IPS-NIHi7 (cell line): ENCODE measurements around the gene UQCR10.

Experiments
- DNase-seq: peaks from one replicate; pipeline ENCODE4 v3.0.0; 2012; ENCODE audit warnings: mixed read lengths; ENCODE audit errors: extremely low spot score

UQCR10 gene

GRCh38 chr22:29798318-29798717 is 31.1 kb downstream of the UQCR10 start:
- DNase-seq = no peak

GRCh38 chr22:29798801-29799200 is 31.6 kb downstream of the UQCR10 start:
- no peak for DNase-seq

- DNase-seq = no peak
Observed at GRCh38 chr22:29799217-29799680, 32.1 kb downstream of the UQCR10 start.

GRCh38 chr22:29801153-29801552 is 34.0 kb downstream of the UQCR10 start:
- DNase-seq = no peak

- no peak for DNase-seq
Observed at GRCh38 chr22:29801796-29802195, 34.6 kb downstream of the UQCR10 start.

- DNase-seq = no peak
Observed at GRCh38 chr22:29803190-29803589, 36.0 kb downstream of the UQCR10 start.

GRCh38 chr22:29804985-29805384 is 37.8 kb downstream of the UQCR10 start:
- no peak for DNase-seq

- no peak for DNase-seq
Observed at GRCh38 chr22:29806196-29806595, 39.0 kb downstream of the UQCR10 start.

GRCh38 chr22:29810216-29810615 is 43.0 kb downstream of the UQCR10 start:
- DNase-seq = no peak

- no peak for DNase-seq
Observed at GRCh38 chr22:29811377-29811776, 44.2 kb downstream of the UQCR10 start.

- DNase-seq = no peak
Observed at GRCh38 chr22:29813126-29813525, 46.0 kb downstream of the UQCR10 start.

GRCh38 chr22:29813563-29813962 is 46.4 kb downstream of the UQCR10 start:
- DNase-seq = peak; percentile 55

GRCh38 chr22:29814003-29814402 is 46.8 kb downstream of the UQCR10 start:
- DNase-seq = no peak

- DNase-seq = no peak
Observed at GRCh38 chr22:29815580-29815979, 48.4 kb downstream of the UQCR10 start.

- no peak for DNase-seq
Observed at GRCh38 chr22:29816128-29816527, 49.0 kb downstream of the UQCR10 start.

GRCh38 chr22:29816539-29816938 is 49.4 kb downstream of the UQCR10 start:
- DNase-seq = no peak

GRCh38 chr22:29816980-29817379 is 49.8 kb downstream of the UQCR10 start:
- DNase-seq = no peak

- DNase-seq = no peak
Observed at GRCh38 chr22:29817724-29818123, 50.6 kb downstream of the UQCR10 start.

- DNase-seq = no peak
Observed at GRCh38 chr22:29819501-29819900, 52.3 kb downstream of the UQCR10 start.
